Measurements from ENCODE around the gene IL18R1.

IL18R1 gene

DNA sequence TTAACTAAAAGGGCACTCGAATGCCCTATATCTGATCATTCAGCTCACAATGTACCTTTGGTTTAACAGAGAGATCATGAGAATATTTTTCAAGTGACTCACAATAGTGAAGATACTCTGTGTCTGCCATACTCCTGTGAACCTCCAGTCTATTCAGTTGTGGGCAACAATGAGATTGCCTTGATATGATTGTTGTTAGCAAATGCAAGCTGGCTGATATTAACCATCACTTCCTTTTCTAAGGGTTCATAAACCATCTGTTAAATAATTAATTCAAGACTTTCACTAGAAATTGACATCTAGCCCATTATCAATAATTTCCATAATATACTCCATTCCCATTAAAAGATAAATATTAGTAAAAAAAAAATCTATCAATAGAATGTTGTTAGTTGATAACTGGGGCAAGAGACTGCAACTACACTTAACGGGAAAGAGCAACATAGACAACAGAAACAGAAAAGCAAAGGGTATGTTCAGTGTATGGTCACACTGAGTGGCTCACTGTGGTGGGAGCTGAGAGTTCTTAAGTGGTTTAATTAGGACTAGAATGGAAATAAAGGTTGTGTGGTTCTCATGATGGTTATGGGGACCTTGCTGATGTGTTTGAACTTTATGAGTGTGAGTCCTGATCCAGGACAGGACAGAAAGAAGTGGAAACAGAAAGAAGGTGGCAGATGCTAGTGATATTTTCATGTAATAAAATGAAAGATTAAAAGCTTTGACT, 79.2 kb downstream of the IL18R1 start:
- no peak for DNase-seq (ENCODE audit: low read depth)

GRCh38 chr2:102435741-102436140, 80.1 kb downstream of the IL18R1 start:
- DNase-seq (ENCODE audit: low read depth): no peak

DNA sequence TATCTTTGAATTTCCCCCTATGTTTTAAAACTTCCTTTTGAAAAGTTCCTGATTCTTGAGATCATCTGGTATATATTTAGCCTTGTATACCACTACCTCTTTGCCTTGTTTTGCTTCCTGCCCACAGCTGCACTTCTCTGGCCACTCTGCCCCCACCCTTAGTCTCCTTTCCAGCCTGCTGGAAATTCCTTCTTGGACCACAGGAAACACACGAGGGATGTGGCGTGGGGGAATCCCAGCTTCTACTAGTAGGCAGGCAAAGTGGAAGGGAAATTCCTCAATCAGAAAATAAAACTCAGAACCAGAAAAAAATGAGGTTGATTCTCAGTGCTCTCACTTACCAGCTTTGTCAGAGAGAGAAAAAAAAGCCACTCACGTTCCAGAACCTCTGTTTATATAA, 80.7 kb downstream of the IL18R1 start:
- no peak for DNase-seq (ENCODE audit: low read depth)

DNA sequence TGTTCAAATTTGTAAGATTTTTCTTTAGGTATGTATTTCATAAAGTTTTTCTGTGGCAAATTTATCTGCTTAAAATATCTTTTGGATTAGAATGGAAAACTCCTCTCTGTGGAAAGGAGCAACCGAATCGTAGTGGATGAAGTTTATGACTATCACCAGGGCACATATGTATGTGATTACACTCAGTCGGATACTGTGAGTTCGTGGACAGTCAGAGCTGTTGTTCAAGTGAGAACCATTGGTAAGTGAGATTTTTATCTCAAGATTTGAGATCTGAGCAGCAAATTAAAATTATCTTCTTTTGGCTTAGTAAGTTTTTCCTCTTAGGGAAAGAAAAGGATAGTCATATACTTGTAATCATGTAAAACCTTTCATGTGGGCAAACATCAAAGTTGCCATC, 81.5 kb downstream of the IL18R1 start:
- DNase-seq (ENCODE audit: low read depth): no peak

- no peak for DNase-seq (ENCODE audit: low read depth)
Observed at GRCh38 chr2:102438111-102438510, 82.5 kb downstream of the IL18R1 start.

DNA sequence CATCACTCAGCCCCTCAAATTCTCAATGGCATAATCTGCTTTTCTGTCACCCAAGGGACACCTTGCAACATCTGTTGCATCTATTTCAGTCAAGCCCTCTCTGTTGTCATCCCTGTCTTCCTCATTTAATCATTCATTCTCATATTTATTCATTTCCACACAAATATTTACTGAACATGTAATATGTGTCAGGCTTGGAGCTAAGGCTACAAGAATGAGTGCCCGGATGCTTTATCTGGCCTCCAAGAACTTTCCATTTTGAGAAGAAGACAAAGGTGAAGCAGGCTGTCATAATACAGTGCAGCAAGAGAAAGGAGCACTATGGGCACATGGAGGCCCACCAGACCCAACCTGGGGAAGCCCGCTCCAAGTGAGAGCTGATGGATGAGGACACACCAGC, 83.0 kb downstream of the IL18R1 start:
- DNase-seq (ENCODE audit: low read depth): no peak

- no peak for DNase-seq (ENCODE audit: low read depth)
Observed at GRCh38 chr2:102439065-102439695, 83.6 kb downstream of the IL18R1 start.

DNA sequence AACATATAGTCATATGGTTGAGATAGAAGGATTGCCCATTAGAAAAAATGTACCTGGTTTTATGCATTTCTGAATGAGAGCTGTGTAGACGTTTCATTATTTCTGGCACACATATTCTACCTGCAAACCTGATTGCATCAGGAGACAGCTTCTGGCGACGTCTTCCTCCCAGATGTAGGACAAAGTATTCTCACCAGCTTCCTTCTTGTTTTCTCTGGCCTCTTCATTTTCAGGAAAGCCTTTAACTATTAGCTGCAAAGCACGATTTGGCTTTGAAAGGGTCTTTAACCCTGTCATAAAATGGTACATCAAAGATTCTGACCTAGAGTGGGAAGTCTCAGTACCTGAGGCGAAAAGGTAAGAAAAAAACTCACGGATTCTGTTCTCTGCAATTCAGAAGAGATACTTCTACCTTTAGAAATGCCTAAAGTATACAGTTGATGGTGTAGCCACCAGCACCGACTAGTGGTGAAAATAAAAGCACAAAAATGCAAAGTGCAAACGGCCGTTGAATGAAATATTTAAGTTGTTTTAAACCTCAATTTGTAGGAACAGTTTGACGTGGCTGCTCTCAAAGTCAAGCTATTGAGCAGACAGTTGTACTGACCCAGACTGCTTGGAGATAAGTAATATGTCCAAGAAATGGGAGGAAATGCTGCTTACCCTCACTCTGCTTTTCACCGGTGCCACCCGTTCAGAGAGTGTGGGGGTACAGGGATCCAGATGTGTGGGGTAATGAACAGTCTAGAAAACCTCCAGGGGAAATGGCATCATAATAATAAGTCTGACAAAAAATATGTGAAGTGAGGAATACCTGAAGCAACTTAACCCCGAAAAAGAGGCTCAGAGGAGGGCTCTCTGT, 87.6 kb downstream of the IL18R1 start:
- DNase-seq (ENCODE audit: low read depth): no peak

- DNase-seq (ENCODE audit: low read depth): no peak
Observed at GRCh38 chr2:102444233-102444632, 88.6 kb downstream of the IL18R1 start.

- no peak for DNase-seq (ENCODE audit: low read depth)
Observed at GRCh38 chr2:102446936-102447335, 91.3 kb downstream of the IL18R1 start.
